Endothelial cell (in vitro differentiated cells): ENCODE measurements around the gene CACNA2D3. TPM values are rescaled to one million over a fixed set of nuclear protein-coding genes. Genes with fewer than 3 reads are reported as not detected.

ENCODE experiments used
- DNase-seq: peaks from one replicate; pipeline ENCODE4 v3.0.0; 2021; ENCODE audit warnings: low spot score
- H3K27ac Mint-ChIP-seq: one replicate; pipeline ENCODE4 v1.8.0; 2021; ENCODE audit warnings: mixed read lengths, inconsistent platforms; ENCODE audit not compliant: unreplicated experiment
- H3K27me3 Mint-ChIP-seq: one replicate; pipeline ENCODE4 v1.8.0; 2021; ENCODE audit warnings: mild to moderate bottlenecking, moderate library complexity, mixed read lengths, inconsistent platforms; ENCODE audit not compliant: unreplicated experiment
- H3K36me3 Mint-ChIP-seq: one replicate; pipeline ENCODE4 v1.8.0; 2021; ENCODE audit warnings: mild to moderate bottlenecking, low read depth, mixed read lengths, inconsistent platforms; ENCODE audit not compliant: unreplicated experiment
- H3K4me1 Mint-ChIP-seq: one replicate; pipeline ENCODE4 v1.8.0; 2021; ENCODE audit warnings: mild to moderate bottlenecking, mixed read lengths, inconsistent platforms; ENCODE audit not compliant: unreplicated experiment
- H3K4me3 Mint-ChIP-seq: one replicate; pipeline ENCODE4 v1.8.0; 2021; ENCODE audit warnings: mild to moderate bottlenecking, mixed read lengths, inconsistent platforms; ENCODE audit not compliant: unreplicated experiment
- H3K9me3 Mint-ChIP-seq: one replicate; pipeline ENCODE4 v1.8.0; 2021; ENCODE audit warnings: mixed read lengths, inconsistent platforms; ENCODE audit not compliant: unreplicated experiment
- CTCF ChIP-seq: fragments of 200-600 bp; sonication (generic); IDR thresholded peaks from one replicate; pipeline ENCODE4 v1.5.0; 2021; ENCODE audit warnings: antibody characterized with exemption; ENCODE audit not compliant: unreplicated experiment
- total RNA-seq: library from RNA; stranded (reverse); fragmentation: NEBNext Ultra II Directional; extraction: Animal tissue kit (Norgen Biotek cat#: 25700); gene quantifications from one replicate; pipeline ENCODE4 v1.2.1, GENCODE V29; 2021; ENCODE audit not compliant: unreplicated experiment

The CACNA2D3 gene
- total RNA-seq, 1 donor from 2014 or later = 0.46 TPM

- no peak overlapping the region for H3K4me3 Mint-ChIP-seq
- H3K4me1 Mint-ChIP-seq = peaks cover 2% of the 10 kb centered on the region
- DNase-seq = no peak
- no peak for TF ChIP-seq CTCF
- no peak overlapping the region for H3K27ac Mint-ChIP-seq
- no peaks in the 10 kb centered on the region for H3K36me3 Mint-ChIP-seq
- H3K27me3 Mint-ChIP-seq = peaks cover 7% of the 10 kb centered on the region
- H3K9me3 Mint-ChIP-seq = no peaks in the 10 kb centered on the region
Observed at GRCh38 chr3:54085936-54086335, 36.4 kb upstream of the CACNA2D3 start.

- TF ChIP-seq CTCF = no peak
- Mint-ChIP-seq H3K36me3 (no peaks in the 10 kb centered on the region), H3K4me1 (peaks cover 2% of the 10 kb centered on the region), H3K4me3 (peak overlapping the region; percentile 65), H3K9me3 (no peaks in the 10 kb centered on the region), H3K27ac (no peak overlapping the region), H3K27me3 (peaks cover 7% of the 10 kb centered on the region)
- DNase-seq = no peak
Observed at GRCh38 chr3:54086652-54087405, 35.5 kb upstream of the CACNA2D3 start.

GRCh38 chr3:54087581-54088410 is 34.6 kb upstream of the CACNA2D3 start:
- TF ChIP-seq CTCF = no peak
- peak overlapping the region; percentile 65 for H3K4me3 Mint-ChIP-seq
- DNase-seq = peak; percentile 9

GRCh38 chr3:54093491-54094248 is 28.7 kb upstream of the CACNA2D3 start:
- no peak for DNase-seq
- no peak overlapping the region for H3K27ac Mint-ChIP-seq
- no peak for TF ChIP-seq CTCF
- no peaks in the 10 kb centered on the region for H3K27me3 Mint-ChIP-seq
- no peaks in the 10 kb centered on the region for H3K9me3 Mint-ChIP-seq
- H3K4me1 Mint-ChIP-seq = no peaks in the 10 kb centered on the region
- H3K4me3 Mint-ChIP-seq = no peak overlapping the region
- no peaks in the 10 kb centered on the region for H3K36me3 Mint-ChIP-seq

More at GRCh38 chr3:54087581-54088410, 34.6 kb upstream of the CACNA2D3 start:
- Mint-ChIP-seq H3K4me1 (peaks cover 2% of the 10 kb centered on the region), H3K27me3 (peaks cover 7% of the 10 kb centered on the region), H3K36me3 (no peaks in the 10 kb centered on the region), H3K27ac (no peak overlapping the region), H3K9me3 (no peaks in the 10 kb centered on the region)
